Measurements from ENCODE around the gene NSUN7. TPM values are rescaled to one million over a fixed set of nuclear protein-coding genes. Genes with fewer than 3 reads are reported as not detected.
A peak's percentile ranks its signal among the peaks of the same experiment; 100 is the strongest.

The NSUN7 gene
- total RNA-seq, 4 donors from 2014 or later, result 2.1 to 4.2 (median 2.7) TPM

- 55 to 71% methylated on average over 1 of the region's 1 CpG for WGBS, 2 donors
- TF ChIP-seq, protein P1, sequence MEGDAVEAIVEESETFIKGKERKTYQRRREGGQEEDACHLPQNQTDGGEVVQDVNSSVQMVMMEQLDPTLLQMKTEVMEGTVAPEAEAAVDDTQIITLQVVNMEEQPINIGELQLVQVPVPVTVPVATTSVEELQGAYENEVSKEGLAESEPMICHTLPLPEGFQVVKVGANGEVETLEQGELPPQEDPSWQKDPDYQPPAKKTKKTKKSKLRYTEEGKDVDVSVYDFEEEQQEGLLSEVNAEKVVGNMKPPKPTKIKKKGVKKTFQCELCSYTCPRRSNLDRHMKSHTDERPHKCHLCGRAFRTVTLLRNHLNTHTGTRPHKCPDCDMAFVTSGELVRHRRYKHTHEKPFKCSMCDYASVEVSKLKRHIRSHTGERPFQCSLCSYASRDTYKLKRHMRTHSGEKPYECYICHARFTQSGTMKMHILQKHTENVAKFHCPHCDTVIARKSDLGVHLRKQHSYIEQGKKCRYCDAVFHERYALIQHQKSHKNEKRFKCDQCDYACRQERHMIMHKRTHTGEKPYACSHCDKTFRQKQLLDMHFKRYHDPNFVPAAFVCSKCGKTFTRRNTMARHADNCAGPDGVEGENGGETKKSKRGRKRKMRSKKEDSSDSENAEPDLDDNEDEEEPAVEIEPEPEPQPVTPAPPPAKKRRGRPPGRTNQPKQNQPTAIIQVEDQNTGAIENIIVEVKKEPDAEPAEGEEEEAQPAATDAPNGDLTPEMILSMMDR (IDR thresholded peaks at IDR 0.05), result peak in 1 of 6 experiments; percentile 29
- TF ChIP-seq POLR2A (IDR thresholded peaks at IDR 0.05), result no peak
- no peak overlapping the region for H3K27ac ChIP-seq
- DNase-seq, result no peak
- H3K9me3 ChIP-seq, result no peaks in the 10 kb centered on the region
- intact Hi-C loops (cut with DNase I), result no loop called here
- no peaks in the 10 kb centered on the region for H3K27me3 ChIP-seq
- no peaks in the 10 kb centered on the region for H3K4me1 ChIP-seq
- no peak overlapping the region for H3K4me3 ChIP-seq
- no peaks in the 10 kb centered on the region for H3K36me3 ChIP-seq
These were observed 93.9 kb downstream of the NSUN7 start for GRCh38 chr4:40843696-40844095.

- H3K27me3 ChIP-seq, result no peaks in the 10 kb centered on the region
- H3K27ac ChIP-seq, result no peak overlapping the region
- WGBS, 2 donors, result 70 to 72% methylated on average over 5 to 6 of the region's 6 CpGs
- TF ChIP-seq, protein P1 (IDR thresholded peaks at IDR 0.05), result no peak
- no peak for TF ChIP-seq POLR2A (IDR thresholded peaks at IDR 0.05)
- H3K4me3 ChIP-seq, result no peak overlapping the region
- no peaks in the 10 kb centered on the region for H3K36me3 ChIP-seq
- intact Hi-C loops (cut with DNase I), result no loop called here
- no peak for DNase-seq
- no peaks in the 10 kb centered on the region for H3K4me1 ChIP-seq
- no peaks in the 10 kb centered on the region for H3K9me3 ChIP-seq
These were observed 94.5 kb downstream of the NSUN7 start for GRCh38 chr4:40844261-40844660.

- intact Hi-C loops (cut with DNase I), result no loop called here
- H3K4me1 ChIP-seq, result no peaks in the 10 kb centered on the region
These were observed 95.5 kb downstream of the NSUN7 start for GRCh38 chr4:40845154-40845835.

GRCh38 chr4:40846532-40846931 lies 96.8 kb downstream of the NSUN7 start:
- 88 to 90% methylated on average over 5 of the region's 5 CpGs for WGBS, 2 donors
- intact Hi-C loops (cut with DNase I), result no loop called here
- Histone ChIP-seq H3K4me3 (no peak overlapping the region), H3K27me3 (no peaks in the 10 kb centered on the region), H3K36me3 (no peaks in the 10 kb centered on the region), H3K9me3 (no peaks in the 10 kb centered on the region), H3K27ac (no peak overlapping the region), H3K4me1 (no peaks in the 10 kb centered on the region)
- DNase-seq, result no peak
- no peak for TF ChIP-seq POLR2A (IDR thresholded peaks at IDR 0.05)
- TF ChIP-seq, protein P1 (IDR thresholded peaks at IDR 0.05), result no peak

More at GRCh38 chr4:40845154-40845835, 95.5 kb downstream of the NSUN7 start:
- no peaks in the 10 kb centered on the region for H3K9me3 ChIP-seq
- TF ChIP-seq, protein P1 (IDR thresholded peaks at IDR 0.05), result no peak
- no peak for TF ChIP-seq POLR2A (IDR thresholded peaks at IDR 0.05)
- WGBS, 2 donors, result 69 to 78% methylated on average over 10 of the region's 10 CpGs
- H3K36me3 ChIP-seq, result no peaks in the 10 kb centered on the region
- no peaks in the 10 kb centered on the region for H3K27me3 ChIP-seq
- H3K27ac ChIP-seq, result no peak overlapping the region
- no peak for DNase-seq
- H3K4me3 ChIP-seq, result no peak overlapping the region

DNA sequence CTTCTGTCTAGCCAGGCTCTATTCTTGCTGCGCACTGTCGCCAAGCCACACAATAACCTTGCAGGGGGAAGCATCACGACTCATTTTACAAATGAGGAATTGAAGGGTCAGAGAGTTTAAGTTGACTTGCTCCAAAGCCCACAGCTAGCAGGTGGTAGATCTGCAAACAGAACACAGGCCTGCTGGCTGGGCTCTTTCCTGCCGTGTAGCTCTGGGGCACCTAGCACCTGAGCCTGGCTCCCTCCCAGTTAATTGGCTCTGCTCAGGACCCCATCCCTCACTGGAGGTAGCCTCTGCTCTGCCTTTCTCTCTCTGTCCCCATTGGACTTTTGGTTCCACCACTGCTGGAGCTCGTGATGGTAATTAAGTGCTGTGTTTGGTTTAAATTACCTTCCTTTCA lies 98.5 kb downstream of the NSUN7 start:
- 80 to 92% methylated on average over 2 to 5 of the region's 5 CpGs for WGBS, 2 donors
- no peaks in the 10 kb centered on the region for H3K36me3 ChIP-seq

More for the DNA sequence above, 98.5 kb downstream of the NSUN7 start:
- no peaks in the 10 kb centered on the region for H3K9me3 ChIP-seq
- intact Hi-C loops (cut with DNase I), result no loop called here
- no peaks in the 10 kb centered on the region for H3K27me3 ChIP-seq
- H3K4me1 ChIP-seq, result no peaks in the 10 kb centered on the region
- no peak overlapping the region for H3K4me3 ChIP-seq
- no peak for DNase-seq
- TF ChIP-seq, protein P1 (IDR thresholded peaks at IDR 0.05), result no peak
- TF ChIP-seq POLR2A (IDR thresholded peaks at IDR 0.05), result no peak
- H3K27ac ChIP-seq, result no peak overlapping the region
